ENCODE measurements around the gene HECW1. TPM values are rescaled to one million over a fixed set of nuclear protein-coding genes. Genes with fewer than 3 reads are reported as not detected.

The HECW1 gene
- total RNA-seq, 3 donors from 2014 or later (not counting 1 experiment from before 2014, with no cell fraction given), result not detected

DNA sequence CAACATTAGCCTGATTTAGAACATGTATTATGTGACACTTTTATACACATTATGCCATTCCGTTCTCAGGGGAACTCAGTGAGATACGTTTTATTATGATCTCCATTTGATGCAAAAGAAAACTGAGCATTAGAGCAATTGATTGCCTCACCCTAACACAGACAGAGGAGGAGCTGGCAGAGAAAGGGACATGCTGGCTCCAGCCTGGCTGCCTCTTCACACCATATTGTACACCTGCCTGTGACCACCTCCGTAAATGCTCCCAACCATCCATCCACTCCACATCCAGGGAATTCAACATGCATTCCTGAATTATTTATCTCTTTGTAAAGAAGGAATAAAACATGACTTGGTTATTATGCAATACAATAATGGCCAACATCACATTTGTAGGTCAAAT is 275.5 kb downstream of the HECW1 start:
- Histone ChIP-seq H3K27ac (ENCODE audit: low read length) (no peak overlapping the region), H3K9me3 (ENCODE audit: control insufficient read depth, insufficient read depth, low read length) (no peaks in the 10 kb centered on the region), H3K36me3 (ENCODE audit: control insufficient read depth, insufficient read depth, low read length) (no peaks in the 10 kb centered on the region), H3K4me3 (ENCODE audit: low read length) (no peak overlapping the region), H3K27me3 (ENCODE audit: control insufficient read depth, insufficient read depth, low read length) (no peaks in the 10 kb centered on the region), H3K4me1 (ENCODE audit: control insufficient read depth, insufficient read depth, low read length) (no peaks in the 10 kb centered on the region)
- intact Hi-C loops (cut with micrococcal nuclease), result no loop called here
- H3K4me1 Mint-ChIP-seq, result peaks cover 0 to 6% of the 10 kb centered on the region in 2 donors
- ATAC-seq (no peak), DNase-seq (no peak)
- TF ChIP-seq, protein P1, sequence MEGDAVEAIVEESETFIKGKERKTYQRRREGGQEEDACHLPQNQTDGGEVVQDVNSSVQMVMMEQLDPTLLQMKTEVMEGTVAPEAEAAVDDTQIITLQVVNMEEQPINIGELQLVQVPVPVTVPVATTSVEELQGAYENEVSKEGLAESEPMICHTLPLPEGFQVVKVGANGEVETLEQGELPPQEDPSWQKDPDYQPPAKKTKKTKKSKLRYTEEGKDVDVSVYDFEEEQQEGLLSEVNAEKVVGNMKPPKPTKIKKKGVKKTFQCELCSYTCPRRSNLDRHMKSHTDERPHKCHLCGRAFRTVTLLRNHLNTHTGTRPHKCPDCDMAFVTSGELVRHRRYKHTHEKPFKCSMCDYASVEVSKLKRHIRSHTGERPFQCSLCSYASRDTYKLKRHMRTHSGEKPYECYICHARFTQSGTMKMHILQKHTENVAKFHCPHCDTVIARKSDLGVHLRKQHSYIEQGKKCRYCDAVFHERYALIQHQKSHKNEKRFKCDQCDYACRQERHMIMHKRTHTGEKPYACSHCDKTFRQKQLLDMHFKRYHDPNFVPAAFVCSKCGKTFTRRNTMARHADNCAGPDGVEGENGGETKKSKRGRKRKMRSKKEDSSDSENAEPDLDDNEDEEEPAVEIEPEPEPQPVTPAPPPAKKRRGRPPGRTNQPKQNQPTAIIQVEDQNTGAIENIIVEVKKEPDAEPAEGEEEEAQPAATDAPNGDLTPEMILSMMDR (IDR thresholded peaks at IDR 0.05), result no peak
- WGBS (ENCODE audit: insufficient coverage), result 85% methylated on average over 2 of the region's 3 CpGs
- H3K27me3 Mint-ChIP-seq (ENCODE audit: low read depth in 2 of 2), result peaks cover 7 to 10% of the 10 kb centered on the region in 2 donors
- H3K4me3 Mint-ChIP-seq, result no peak overlapping the region
- no peak overlapping the region for H3K27ac Mint-ChIP-seq
- H3K9me3 Mint-ChIP-seq, result peaks cover 0 to 3% of the 10 kb centered on the region in 2 donors
- no peaks in the 10 kb centered on the region for H3K36me3 Mint-ChIP-seq

DNA sequence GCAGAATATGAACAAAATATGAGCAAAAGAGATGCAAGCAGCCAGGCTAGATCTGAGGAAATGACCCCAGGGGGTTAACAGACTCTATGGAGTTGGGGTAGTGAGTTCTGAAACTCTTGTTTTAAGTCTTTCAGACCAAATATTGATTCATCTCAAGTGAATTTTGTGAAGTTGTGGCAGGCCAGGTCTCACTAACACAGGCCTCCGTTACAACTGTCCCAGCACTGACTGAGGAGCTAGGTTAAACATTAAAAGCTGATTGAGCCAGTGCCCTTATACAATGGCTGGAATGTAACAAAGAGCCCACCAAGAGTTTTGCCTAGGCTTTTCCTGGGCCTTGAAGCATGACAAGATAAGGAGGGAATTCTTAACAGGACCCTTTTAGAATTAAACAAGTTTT is 278.1 kb downstream of the HECW1 start:
- H3K9me3 Mint-ChIP-seq, result peaks cover 0 to 3% of the 10 kb centered on the region in 2 donors
- H3K36me3 Mint-ChIP-seq, result no peaks in the 10 kb centered on the region
- intact Hi-C loops (cut with micrococcal nuclease), result no loop called here
- WGBS (ENCODE audit: insufficient coverage), result 91% methylated on average over 1 of the region's 1 CpG
- TF ChIP-seq, protein P1 (IDR thresholded peaks at IDR 0.05), result no peak
- peaks cover 10 to 13% of the 10 kb centered on the region in 2 donors for H3K27me3 Mint-ChIP-seq (ENCODE audit: low read depth in 2 of 2)
- ATAC-seq (no peak), DNase-seq (no peak)
- no peak overlapping the region for H3K27ac ChIP-seq (ENCODE audit: low read length)
- H3K36me3 ChIP-seq (ENCODE audit: control insufficient read depth, insufficient read depth, low read length), result no peaks in the 10 kb centered on the region
- H3K4me3 Mint-ChIP-seq, result no peak overlapping the region
- H3K9me3 ChIP-seq (ENCODE audit: control insufficient read depth, insufficient read depth, low read length), result no peaks in the 10 kb centered on the region
- H3K4me1 Mint-ChIP-seq, result peaks cover 0 to 6% of the 10 kb centered on the region in 2 donors
- no peaks in the 10 kb centered on the region for H3K4me1 ChIP-seq (ENCODE audit: control insufficient read depth, insufficient read depth, low read length)
- no peak overlapping the region for H3K27ac Mint-ChIP-seq
- H3K4me3 ChIP-seq (ENCODE audit: low read length), result no peak overlapping the region
- H3K27me3 ChIP-seq (ENCODE audit: control insufficient read depth, insufficient read depth, low read length), result no peaks in the 10 kb centered on the region

GRCh38 chr7:43391518-43391917 is 279.1 kb downstream of the HECW1 start:
- Mint-ChIP-seq H3K27me3 (ENCODE audit: low read depth in 2 of 2) (peaks cover 9 to 16% of the 10 kb centered on the region in 2 donors), H3K4me1 (no peaks in the 10 kb centered on the region), H3K9me3 (no peaks in the 10 kb centered on the region), H3K36me3 (no peaks in the 10 kb centered on the region), H3K4me3 (no peak overlapping the region), H3K27ac (no peak overlapping the region)
- TF ChIP-seq, protein P1 (IDR thresholded peaks at IDR 0.05), result no peak
- DNase-seq, result no peak
- intact Hi-C loops (cut with micrococcal nuclease), result no loop called here
- ATAC-seq, result no peak
- no CpG with 5 or more reads among the region's 1 CpG for WGBS (ENCODE audit: insufficient coverage)
- H3K4me3 ChIP-seq (ENCODE audit: low read length), result no peak overlapping the region
- no peak overlapping the region for H3K27ac ChIP-seq (ENCODE audit: low read length)
- H3K9me3 ChIP-seq (ENCODE audit: control insufficient read depth, insufficient read depth, low read length), result no peaks in the 10 kb centered on the region
- no peaks in the 10 kb centered on the region for H3K4me1 ChIP-seq (ENCODE audit: control insufficient read depth, insufficient read depth, low read length)
- no peaks in the 10 kb centered on the region for H3K27me3 ChIP-seq (ENCODE audit: control insufficient read depth, insufficient read depth, low read length)
- H3K36me3 ChIP-seq (ENCODE audit: control insufficient read depth, insufficient read depth, low read length), result no peaks in the 10 kb centered on the region

GRCh38 chr7:43392638-43393330 is 280.3 kb downstream of the HECW1 start:
- ATAC-seq (no peak), DNase-seq (no peak)
- H3K36me3 ChIP-seq (ENCODE audit: control insufficient read depth, insufficient read depth, low read length), result no peaks in the 10 kb centered on the region
- Mint-ChIP-seq H3K36me3 (no peaks in the 10 kb centered on the region), H3K27ac (no peak overlapping the region), H3K9me3 (no peaks in the 10 kb centered on the region), H3K4me1 (no peaks in the 10 kb centered on the region), H3K27me3 (ENCODE audit: low read depth in 2 of 2) (peaks cover 19 to 27% of the 10 kb centered on the region in 2 donors), H3K4me3 (no peak overlapping the region)
- TF ChIP-seq, protein P1 (IDR thresholded peaks at IDR 0.05), result no peak
- no peak overlapping the region for H3K27ac ChIP-seq (ENCODE audit: low read length)
- no peak overlapping the region for H3K4me3 ChIP-seq (ENCODE audit: low read length)
- H3K27me3 ChIP-seq (ENCODE audit: control insufficient read depth, insufficient read depth, low read length), result no peaks in the 10 kb centered on the region
- intact Hi-C loops (cut with micrococcal nuclease), result no loop called here
- WGBS (ENCODE audit: insufficient coverage), result 93% methylated on average over 2 of the region's 2 CpGs
- no peaks in the 10 kb centered on the region for H3K4me1 ChIP-seq (ENCODE audit: control insufficient read depth, insufficient read depth, low read length)
- no peaks in the 10 kb centered on the region for H3K9me3 ChIP-seq (ENCODE audit: control insufficient read depth, insufficient read depth, low read length)

Data from natural killer cell (primary cell).